Measurements from ENCODE around the gene LAMA1. TPM values are rescaled to one million over a fixed set of nuclear protein-coding genes. Genes with fewer than 3 reads are reported as not detected.
A peak's percentile ranks its signal among the peaks of the same experiment; 100 is the strongest.

The LAMA1 gene
- total RNA-seq, 4 donors from 2014 or later = 0.48 to 2.9 (median 2.6) TPM; not detected in 1

DNA sequence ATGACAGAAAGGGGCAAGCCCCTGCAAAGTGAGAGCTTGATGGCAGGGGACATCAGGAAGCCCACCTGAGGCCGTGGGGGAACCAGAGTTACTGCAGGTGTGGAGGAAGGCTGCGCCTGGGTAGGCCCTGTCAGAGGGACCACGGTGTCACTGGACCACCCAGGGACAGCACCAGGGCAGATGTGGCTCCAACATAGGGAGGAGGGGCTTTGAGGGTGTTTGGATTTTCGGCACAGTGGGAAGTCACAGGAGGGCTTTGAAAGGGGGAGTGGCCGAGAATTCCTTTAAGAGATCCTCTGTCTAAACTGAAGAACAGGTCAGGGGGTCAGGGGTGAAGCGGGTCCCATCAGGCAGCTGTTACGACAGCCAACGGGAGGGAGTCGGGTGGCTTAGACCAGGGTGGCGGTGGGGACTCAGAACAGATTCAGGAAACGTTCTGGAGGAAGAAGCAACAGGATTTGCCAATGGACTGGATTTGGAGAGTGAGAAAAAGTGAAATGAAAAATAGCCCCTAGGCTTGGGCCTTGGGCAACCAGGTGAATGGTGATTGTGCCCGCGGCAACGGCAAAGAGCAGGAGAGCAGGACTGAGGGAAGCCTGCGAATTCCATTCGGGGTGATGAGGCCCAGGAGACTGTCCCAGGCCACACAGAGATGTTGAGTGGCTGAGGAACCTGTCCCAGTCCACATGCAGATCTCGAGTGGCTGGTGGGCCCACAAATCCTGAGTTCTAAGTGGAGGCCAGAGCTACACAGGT is 166.1 kb downstream of the LAMA1 start:
- H3K36me3 ChIP-seq = no peaks in the 10 kb centered on the region
- DNase-seq = no peak
- no peak overlapping the region for H3K4me3 ChIP-seq
- TF ChIP-seq, protein P1, sequence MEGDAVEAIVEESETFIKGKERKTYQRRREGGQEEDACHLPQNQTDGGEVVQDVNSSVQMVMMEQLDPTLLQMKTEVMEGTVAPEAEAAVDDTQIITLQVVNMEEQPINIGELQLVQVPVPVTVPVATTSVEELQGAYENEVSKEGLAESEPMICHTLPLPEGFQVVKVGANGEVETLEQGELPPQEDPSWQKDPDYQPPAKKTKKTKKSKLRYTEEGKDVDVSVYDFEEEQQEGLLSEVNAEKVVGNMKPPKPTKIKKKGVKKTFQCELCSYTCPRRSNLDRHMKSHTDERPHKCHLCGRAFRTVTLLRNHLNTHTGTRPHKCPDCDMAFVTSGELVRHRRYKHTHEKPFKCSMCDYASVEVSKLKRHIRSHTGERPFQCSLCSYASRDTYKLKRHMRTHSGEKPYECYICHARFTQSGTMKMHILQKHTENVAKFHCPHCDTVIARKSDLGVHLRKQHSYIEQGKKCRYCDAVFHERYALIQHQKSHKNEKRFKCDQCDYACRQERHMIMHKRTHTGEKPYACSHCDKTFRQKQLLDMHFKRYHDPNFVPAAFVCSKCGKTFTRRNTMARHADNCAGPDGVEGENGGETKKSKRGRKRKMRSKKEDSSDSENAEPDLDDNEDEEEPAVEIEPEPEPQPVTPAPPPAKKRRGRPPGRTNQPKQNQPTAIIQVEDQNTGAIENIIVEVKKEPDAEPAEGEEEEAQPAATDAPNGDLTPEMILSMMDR (IDR thresholded peaks at IDR 0.05) = no peak
- TF ChIP-seq POLR2AphosphoS5 (IDR thresholded peaks at IDR 0.05) (no peak), POLR2A (IDR thresholded peaks at IDR 0.05) (no peak), EP300 (IDR thresholded peaks at IDR 0.05; ENCODE audit: low read depth) (no peak)
- in situ Hi-C loops (cut with MboI; ENCODE audit: low pct_ligation_motif_present in 1 of 4, low pct_unique_long_range_greater_than_20kb in 1 of 4, low sequenced_read_pairs in 3 of 4) (no loop called here), intact Hi-C loops (cut with DNase I; ENCODE audit: low total_unique reads) (no loop called here)
- no peaks in the 10 kb centered on the region for H3K9me3 ChIP-seq
- peak overlapping the region in 3 of 4 donors; percentile 75 to 86 (median 81) for H3K27ac ChIP-seq
- no peaks in the 10 kb centered on the region for H3K27me3 ChIP-seq
- WGBS, 2 donors (ENCODE audit: low coverage in 1 of 2) = 75 to 86% methylated on average over 8 to 17 of the region's 17 CpGs
- H3K4me1 ChIP-seq = peaks cover 0 to 42% (median 29%) of the 10 kb centered on the region in 4 donors

DNA sequence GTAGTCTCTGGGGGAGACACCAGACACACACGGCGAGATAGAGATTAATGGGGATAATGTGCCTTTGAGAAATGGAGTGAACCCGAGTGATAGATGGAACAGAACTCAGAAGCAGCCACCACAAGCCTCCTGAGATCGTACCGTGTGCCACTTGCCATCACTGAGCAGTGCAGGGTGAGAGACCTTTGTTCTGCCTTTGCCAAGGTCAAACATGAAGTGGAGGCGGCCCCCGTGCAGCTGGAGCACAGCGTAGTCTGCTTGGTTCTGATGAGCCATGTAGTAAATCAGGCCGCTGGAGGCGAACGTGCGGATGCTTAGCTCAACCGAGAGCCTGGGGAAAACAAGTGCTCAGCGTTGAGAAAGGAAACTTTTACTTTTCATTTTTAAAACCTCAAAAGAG is 167.0 kb downstream of the LAMA1 start:
- Histone ChIP-seq H3K4me3 (no peak overlapping the region), H3K36me3 (no peaks in the 10 kb centered on the region), H3K27ac (peak overlapping the region; percentile 75 to 86 (median 79)), H3K27me3 (no peaks in the 10 kb centered on the region), H3K9me3 (no peaks in the 10 kb centered on the region), H3K4me1 (peaks cover 0 to 44% (median 31%) of the 10 kb centered on the region in 4 donors)
- TF ChIP-seq EP300 (IDR thresholded peaks at IDR 0.05; ENCODE audit: low read depth) (no peak), POLR2AphosphoS5 (IDR thresholded peaks at IDR 0.05) (no peak), POLR2A (IDR thresholded peaks at IDR 0.05) (no peak)
- TF ChIP-seq, protein P1 (IDR thresholded peaks at IDR 0.05) = no peak
- DNase-seq = no peak
- intact Hi-C loops (cut with DNase I; ENCODE audit: low total_unique reads) = no loop called here
- in situ Hi-C loops (cut with MboI; ENCODE audit: low pct_ligation_motif_present in 1 of 4, low pct_unique_long_range_greater_than_20kb in 1 of 4, low sequenced_read_pairs in 3 of 4) = no loop called here
- WGBS, 2 donors (ENCODE audit: low coverage in 1 of 2) = 60 to 76% methylated on average over 2 to 14 of the region's 14 CpGs

DNA sequence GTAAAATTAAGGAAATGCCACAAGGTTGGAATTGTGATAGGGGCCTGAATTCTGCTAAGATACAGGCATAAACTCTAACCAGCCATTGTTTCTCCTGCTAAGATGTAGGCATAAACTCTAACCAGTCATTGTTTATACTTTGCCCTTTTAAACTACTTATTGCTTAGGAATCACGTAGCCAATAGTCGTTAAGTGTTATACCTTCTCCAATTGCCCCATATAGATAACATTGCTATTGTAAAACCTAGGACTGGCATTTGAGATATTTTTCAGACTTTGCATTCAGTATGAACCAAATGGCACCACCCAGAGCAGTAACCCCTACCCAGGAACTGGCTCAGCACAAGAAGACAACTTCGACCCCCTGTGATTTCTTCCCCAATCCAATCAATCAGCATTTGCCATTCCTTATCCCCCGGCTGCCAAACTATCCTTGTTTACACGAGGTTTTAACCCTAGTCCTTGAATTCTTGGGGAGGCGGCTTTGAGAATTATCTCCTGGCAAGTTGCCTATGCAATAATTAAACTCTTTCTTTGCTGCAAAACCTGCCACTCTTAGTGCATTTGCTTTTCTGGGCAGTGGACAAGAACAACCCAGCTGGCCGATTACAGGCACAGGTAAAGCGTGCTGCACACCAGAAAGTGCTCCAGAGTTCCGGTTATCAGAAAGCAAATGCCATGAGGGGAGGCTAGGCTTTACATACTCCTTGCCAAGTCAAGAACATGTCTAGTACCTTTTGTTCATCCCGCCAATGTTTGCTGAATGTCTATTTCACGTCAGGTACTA is 167.6 kb downstream of the LAMA1 start:
- no peaks in the 10 kb centered on the region for H3K36me3 ChIP-seq
- peak overlapping the region; percentile 75 to 86 (median 79) for H3K27ac ChIP-seq
- TF ChIP-seq POLR2A (IDR thresholded peaks at IDR 0.05) (no peak), POLR2AphosphoS5 (IDR thresholded peaks at IDR 0.05) (peak in 1 of 3 donors; percentile 22), EP300 (IDR thresholded peaks at IDR 0.05; ENCODE audit: low read depth) (no peak)
- TF ChIP-seq, protein P1 (IDR thresholded peaks at IDR 0.05) = no peak
- in situ Hi-C loops (cut with MboI; ENCODE audit: low pct_ligation_motif_present in 1 of 4, low pct_unique_long_range_greater_than_20kb in 1 of 4, low sequenced_read_pairs in 3 of 4) = loop anchor here in 1 of 4 donors (25.0 kb wide), 1 partner anchor 237 kb away; no protein-coding TSS in a partner anchor
- WGBS, 2 donors (ENCODE audit: low coverage in 1 of 2) = 40 to 55% methylated on average over 6 to 11 of the region's 11 CpGs
- intact Hi-C loops (cut with DNase I; ENCODE audit: low total_unique reads) = no loop called here
- no peak overlapping the region for H3K4me3 ChIP-seq
- peaks cover 0 to 44% (median 31%) of the 10 kb centered on the region in 4 donors for H3K4me1 ChIP-seq
- no peaks in the 10 kb centered on the region for H3K27me3 ChIP-seq
- H3K9me3 ChIP-seq = no peaks in the 10 kb centered on the region
- peak; percentile 40 for DNase-seq

Data from transverse colon (tissue), 4 donors.